ENCODE measurements around the gene TMEM143.
"Not testable (repeated sequence)": the region's sequence is repeated elsewhere in the genome, so short reads cannot be mapped to it uniquely, and the experiment has no call there.

TMEM143 gene

GRCh38 chr19:48390188-48391099, 26.7 kb upstream of the TMEM143 start:
- peak; percentile 76 to 81 for DNase-seq

- DNase-seq = no peak
These were observed 23.2 kb upstream of the TMEM143 start for GRCh38 chr19:48386981-48387380.

GRCh38 chr19:48385461-48386087, 21.8 kb upstream of the TMEM143 start:
- DNase-seq = no peak

- no peak for DNase-seq
These were observed 18.5 kb upstream of the TMEM143 start for GRCh38 chr19:48382286-48382685.

GRCh38 chr19:48381178-48381950, 17.6 kb upstream of the TMEM143 start:
- no peak for DNase-seq

DNA sequence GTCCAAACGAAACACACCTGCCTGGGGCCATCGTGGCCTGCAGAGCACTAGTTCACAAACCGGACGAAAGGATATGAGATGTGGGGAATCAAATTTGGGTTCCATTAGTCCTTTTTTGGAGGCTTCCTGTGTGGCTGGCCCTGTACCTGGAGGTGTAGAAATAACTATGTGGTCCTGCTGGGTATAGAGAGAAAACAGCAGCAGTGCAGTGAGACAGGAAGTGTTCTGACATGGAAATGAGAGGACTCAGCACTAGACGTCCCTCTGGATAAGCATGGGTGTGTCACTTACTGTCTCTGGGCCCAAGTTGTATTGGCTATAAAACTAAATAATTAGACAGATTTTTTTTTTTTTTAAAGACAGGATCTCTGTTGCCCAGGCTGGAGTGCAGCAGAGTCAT, 15.3 kb upstream of the TMEM143 start:
- DNase-seq = no peak

- DNase-seq = no peak
These were observed 14.4 kb upstream of the TMEM143 start for GRCh38 chr19:48378194-48378570.

DNA sequence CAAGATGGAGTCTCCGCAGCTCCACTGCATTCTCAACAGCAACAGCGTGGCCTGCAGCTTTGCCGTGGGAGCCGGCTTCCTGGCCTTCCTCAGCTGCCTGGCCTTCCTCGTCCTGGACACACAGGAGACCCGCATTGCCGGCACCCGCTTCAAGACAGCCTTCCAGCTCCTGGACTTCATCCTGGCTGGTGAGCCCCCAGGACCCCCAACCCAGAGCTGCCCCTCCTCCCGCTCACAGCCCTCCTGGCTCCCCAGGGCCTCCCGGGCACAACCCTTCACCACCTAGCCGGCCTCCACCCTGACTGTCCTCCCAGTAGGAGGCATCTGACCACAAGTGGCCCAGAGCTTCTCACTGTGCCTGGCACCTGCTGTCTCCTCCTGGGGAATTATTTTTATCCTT, 9.8 kb upstream of the TMEM143 start:
- DNase-seq = no peak

- DNase-seq = no peak
These were observed 9.2 kb upstream of the TMEM143 start for GRCh38 chr19:48372904-48373303.

DNA sequence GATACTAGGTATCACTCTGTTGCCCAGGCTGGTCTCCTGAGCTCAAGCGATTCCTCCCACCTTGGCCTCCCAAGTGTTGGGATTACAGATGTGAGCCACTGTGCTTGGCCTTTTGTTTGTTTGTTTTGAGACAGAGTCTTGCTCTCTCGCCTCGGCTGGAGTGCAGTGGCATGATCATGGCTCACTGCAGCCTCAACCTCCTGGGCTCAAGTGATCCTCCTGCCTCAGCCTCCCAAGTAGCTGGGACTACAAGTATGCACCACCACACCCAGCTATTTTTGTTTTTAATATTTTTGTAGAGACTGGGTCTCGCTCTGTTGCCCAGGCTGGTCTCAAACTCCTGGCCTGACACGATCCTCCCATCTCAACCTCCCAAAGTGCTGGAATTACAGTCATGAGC, 8.0 kb upstream of the TMEM143 start:
- not testable (repeated sequence) for DNase-seq

GRCh38 chr19:48371367-48371766, 7.6 kb upstream of the TMEM143 start:
- DNase-seq = no peak

DNA sequence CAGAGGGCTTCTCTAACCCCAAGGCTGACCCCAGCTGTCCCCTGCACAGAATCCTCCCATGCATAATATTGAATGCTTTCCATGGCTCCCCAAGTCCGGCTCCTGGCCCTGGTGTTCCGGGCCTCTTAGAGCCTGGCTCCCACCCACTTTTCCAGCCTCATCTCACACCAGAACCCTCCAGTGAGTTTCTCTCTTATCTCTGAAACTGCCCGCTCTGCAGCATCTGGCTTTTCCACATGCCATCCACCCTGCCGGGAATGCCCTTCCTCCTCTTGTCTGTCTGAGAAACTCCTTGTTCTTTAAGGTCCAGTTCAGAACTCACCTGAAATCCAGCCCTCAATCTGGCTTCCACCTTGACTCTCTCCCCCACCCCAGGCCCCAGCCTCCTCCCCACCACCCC, 7.2 kb upstream of the TMEM143 start:
- no peak for DNase-seq

DNA sequence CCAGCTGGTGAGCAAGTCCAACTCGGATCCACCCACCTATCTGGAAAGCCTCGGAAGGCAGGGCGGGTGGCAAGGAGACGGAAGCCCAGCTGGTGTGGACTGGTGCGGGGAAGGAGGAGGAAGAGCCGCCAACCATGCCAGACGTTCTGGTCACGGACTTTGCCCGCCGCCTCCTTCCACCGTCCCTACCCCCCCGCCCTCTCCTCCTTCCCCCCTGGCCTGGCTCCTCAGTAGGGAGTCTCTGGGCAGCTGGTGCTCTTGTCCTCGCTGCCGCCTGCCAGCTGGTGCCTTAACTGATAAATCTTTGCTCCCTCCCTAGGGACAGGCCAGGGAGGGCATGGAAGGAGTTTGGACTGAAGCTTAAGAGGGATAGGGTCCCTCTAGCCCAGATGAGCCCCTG, 5.2 kb upstream of the TMEM143 start:
- DNase-seq = no peak

DNA sequence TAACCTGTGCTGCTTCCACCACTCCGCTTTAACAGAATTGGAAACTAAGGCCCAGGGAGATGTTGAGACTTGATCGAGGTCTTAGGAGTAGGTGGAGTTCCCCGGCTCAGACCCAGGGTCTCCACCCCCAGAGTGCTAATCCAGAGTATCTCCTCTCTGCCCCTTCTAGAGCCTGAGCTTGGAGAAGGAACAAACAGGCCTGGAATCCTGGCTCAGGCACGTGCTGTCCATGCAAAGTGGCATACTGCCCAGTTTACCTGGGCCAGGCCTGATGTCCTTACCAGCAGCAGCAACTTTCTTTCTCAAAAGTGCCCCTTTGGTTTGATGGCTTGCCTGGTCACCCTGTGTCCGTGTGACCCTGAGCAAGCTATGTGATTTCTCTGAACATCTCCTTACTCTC, 4.1 kb upstream of the TMEM143 start:
- DNase-seq = no peak

DNA sequence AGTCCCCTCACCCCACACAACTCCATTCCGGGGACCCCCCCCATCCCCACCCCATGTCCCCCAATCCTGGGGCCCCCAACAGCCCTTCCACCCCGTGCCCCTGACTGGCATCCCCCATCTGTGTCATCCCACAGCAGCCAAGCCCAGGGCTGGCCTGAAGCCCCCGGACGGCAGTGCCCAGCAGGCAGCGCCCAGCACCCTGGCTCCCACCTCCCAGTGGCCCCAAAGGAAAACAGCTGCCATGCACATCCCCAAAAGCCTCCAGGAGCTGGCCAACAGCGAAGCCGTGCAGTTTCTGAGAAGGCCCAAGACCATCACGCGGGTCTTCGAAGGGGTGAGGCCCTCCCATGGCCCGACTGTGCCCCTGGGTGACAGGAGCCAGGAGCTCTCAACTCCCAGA, 1.9 kb upstream of the TMEM143 start:
- DNase-seq = no peak

GRCh38 chr19:48364598-48365348, 1.0 kb upstream of the TMEM143 start:
- no peak for DNase-seq

DNA sequence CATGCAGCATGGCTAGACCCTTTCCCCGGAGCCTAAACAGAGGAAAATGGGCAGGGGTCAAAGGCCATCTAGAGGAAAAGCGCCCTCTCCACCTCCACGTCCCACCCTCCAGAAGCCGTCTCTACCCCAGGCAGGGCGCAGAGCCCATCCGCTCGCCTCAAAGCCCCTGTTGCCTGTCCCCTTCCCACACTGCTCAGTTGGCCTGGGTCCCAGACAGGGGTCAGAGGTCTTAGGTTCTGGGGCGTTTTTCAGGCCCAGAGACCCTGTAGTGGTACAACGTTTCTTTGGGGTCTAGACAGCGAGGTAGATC, 285 bp downstream of the TMEM143 start:
- no peak for DNase-seq

DNA sequence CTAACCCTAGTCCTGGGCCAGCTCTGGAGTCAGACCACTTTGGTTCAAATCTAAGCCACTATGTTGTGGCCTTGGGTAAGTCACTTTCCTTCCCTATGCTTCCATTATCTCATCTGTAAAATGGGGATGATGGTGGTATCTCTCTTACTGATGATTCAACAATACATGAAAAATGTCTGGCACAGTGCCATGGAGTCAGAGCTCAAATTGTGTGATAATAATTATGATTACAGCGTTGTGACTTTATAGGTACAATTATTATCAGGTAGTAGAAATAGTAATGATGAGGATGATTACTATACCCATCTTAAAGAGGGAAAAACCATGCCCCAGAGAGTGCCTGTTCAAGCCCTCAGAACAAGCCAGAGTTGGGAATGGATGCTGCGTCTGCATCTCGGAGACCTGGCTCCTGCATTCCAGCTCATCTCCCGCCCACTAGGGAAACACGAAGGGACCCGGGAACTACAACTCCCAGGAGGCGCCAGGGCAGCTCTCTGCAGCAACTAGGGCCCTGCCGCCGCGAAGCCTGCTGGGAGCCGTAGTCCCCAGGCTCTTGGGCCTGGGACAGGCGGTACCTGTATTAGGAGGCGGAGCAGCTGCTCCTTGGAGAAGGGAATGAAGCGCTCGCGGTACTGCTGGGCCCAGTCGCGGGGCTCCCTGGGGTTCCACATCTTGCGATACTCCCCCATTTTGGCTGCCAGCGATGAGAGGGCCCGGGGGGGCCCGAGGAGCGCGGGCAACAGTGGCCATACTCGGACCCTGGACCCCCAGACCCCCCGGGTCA, 832 bp downstream of the TMEM143 start:
- DNase-seq = peak; percentile 89 to 92

DNA sequence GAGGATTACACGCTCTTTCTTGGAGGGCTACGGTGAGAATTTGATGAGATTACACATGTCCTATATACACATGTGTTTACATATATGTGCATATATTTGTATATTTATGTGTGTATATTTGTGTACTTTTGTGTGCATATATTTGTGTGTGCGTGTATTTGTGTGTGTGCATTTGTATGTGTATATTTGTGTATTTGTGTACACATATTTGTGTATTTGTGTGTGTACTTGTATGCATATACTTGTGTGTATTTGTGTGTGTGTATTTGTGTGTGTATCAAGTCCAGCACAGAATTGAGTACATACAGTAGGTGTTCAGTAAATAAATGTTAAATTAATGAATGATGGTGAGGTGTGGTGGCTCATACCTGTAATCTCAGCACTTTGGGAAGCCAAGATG, 1.8 kb downstream of the TMEM143 start:
- DNase-seq = no peak

- DNase-seq = no peak
These were observed 4.6 kb downstream of the TMEM143 start for GRCh38 chr19:48359123-48359522.

DNA sequence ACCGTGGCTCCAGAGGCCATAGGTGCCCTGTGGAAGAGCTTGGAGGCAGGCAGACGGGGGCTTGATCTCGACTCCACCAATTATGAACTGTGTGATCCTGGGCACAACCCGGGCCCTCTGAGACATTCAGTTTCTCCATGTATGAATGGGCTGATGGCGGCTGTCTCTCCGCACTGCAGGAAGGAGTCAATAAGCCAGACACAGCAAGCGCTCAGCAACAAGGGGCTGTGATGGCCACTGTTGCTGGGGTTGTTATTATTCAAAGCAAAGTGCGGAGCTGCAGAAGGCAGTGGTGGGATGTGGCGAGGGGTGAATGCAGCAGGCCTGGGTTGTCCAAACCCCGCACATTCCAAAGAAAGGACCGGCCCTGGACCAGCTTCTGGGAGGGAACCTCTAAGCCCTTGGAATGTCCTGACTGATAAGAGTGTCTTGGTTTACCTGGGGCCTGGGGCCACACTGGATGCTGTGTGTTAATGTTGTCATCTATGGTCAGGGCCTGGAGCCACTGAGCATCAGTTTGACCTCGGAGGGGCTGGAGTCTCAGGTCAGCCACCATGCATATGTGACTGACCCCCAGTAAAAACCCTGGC, 8.3 kb downstream of the TMEM143 start:
- DNase-seq = no peak
